GM21447 (cell line): ENCODE measurements around the gene PCDH12.

Experiments used
- ATAC-seq: cut with Tn5 transposase; IDR thresholded peaks from one replicate; pipeline ENCODE4 v1.9.1; 2021; ENCODE audit not compliant: unreplicated experiment

Gene PCDH12

DNA sequence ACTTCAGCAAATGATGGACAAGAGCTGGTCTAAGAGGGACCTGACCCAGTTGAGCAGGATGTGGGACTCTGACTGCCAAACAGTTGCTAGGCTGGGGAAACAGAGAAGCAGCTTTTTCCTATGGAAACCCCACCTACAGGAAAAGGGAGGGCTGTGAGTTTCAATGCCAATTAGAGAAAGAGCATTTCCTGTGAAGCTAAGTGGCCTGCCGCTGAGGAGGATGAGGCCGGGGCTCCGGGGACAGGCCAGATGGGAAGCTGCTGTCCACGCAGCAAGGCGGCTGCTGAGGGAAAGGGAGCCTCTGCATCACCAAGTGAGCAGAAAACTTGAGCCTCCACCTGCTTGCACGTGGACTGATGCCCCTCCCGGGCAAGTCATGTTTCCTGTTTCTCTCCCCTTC, at the start of gene PCDH12:
Gene PCDH12, minus strand, starts transcription at position 90 of the 400 bp plus-strand sequence. CDS start 351 bp downstream, outside the sequence.
- no peak for ATAC-seq

DNA sequence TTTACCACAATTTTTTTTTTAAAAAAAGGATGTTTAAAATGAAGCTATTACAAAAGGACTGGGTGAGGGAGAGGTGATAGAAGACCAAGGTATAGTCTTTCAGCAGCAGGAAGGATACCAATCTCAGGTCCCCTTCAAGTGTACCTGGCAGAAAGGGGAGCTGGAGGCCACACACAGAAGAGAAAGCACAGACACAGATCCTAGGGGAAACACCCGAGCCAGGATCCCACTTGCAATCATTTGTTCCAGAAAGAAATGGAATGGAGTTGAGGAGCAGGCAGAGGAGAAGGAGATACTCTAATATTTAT, 49.2 kb upstream of the PCDH12 start:
- ATAC-seq = no peak

DNA sequence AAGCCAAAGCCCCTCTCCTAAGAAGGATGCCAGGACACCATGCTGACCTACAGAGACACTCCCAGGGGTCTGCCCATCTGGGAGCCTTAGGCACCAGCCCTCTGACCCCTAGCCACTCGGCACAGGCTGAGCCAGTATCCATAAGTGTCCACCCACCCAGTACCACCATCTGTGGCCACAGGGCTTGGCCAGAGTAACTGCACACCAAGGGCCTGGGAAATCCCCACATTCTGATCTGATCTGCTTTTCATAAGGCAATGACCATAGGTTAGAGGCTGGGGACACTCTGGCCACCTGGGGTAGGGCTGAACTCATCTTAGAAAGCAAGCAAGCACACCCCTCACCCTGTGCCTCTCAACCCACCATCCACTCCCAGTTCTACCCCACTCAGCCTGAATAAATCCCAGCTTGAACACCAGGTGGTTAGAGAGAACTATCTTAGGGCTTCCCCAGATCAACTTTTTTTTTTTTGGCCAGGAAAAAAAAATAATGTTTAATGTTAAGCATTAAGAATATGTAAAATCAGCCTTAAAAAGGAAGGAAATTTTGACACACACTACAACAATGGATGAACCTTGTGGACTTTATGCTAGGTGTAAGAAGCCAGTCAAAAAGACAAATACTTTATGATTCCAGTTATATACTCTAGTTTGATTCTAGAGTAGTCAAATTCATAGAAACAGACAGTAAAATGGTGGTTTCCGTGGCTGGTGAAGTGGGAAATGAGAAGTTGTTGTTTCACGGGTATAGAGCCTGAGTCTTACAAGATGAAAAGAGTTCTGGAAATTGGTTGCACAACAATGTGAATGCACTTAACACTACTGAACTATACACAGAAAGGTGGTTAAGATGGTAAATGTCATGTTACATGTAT, 48.6 kb upstream of the PCDH12 start:
- ATAC-seq = no peak

DNA sequence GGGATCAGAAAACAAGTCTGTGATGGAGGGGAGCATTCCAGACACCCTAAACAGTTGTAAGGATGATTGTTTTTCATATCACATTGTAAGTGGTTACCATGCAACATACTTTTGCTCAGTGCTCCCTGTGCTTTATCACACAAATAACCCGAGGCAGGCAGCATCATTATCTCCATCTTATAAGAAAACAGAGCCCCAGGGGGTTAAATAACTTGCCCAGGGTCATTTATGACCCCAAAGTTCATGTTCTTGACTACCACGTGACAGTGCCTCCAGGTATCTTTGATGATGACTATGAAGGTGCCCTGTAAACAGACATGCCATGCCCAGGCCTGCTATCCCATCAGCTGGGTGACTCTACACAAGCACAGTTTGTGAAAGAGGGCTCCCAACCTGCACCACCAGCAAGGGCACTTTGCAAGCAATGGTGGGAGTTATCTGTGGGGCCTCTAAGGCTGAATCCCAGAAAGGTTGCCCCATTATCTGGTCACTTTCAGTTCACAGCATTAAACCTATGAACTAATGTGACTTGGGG, 45.3 kb upstream of the PCDH12 start:
- no peak for ATAC-seq

DNA sequence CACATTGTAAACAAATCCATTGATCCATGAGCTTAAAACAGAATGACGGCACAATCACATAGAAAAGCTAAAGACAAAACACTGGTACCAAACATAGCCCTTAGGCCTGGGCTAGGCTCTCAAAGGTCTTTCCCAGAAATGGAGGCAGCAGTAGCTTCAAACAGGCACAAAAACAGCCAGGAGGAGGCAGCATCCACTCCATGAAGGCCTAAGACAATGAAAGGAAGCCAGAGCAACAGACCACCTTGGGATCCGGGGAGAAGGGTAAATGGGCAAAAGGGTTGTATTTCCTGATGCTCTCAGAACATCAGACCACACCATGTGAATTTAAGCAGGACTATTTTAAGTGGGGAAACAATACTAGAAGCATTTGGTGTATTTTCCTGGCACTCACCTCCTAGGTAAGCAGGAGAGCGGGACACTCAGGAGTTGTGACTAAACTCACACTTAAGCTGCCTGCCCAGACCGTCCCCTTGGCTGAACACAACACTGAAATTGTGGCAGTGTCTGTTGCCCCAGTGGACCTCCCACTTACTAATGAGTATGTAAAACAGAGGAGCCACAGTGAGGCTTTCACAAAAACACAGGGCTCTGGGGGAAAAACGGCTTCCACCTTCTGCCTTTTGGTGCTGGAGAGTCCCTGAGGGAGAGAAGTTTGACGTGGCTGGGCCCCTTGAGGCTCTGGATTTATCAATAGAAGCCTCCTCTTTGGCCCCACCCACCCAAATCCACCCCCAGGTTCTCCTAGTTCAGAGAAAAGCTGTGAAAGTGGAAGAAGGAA, 42.9 kb upstream of the PCDH12 start:
- ATAC-seq = no peak

DNA sequence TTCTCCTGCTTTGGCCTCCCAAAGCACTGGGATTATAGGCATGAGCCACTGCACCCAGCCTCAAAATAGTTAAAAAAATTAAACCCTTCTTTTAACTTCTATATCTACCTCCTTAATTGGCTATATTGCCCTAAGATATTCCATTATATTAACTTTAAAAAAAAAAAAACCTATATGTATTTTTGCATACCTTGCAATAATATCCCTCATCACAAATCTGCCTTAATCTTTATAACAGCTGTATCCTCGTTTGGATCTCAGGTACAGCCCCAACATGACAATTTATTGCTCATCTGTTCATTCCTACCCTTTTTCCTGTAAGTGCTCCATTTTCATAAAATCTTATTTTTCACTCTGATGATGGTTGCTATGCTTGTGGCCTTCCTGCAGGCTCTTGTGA, 42.2 kb upstream of the PCDH12 start:
- no peak for ATAC-seq

DNA sequence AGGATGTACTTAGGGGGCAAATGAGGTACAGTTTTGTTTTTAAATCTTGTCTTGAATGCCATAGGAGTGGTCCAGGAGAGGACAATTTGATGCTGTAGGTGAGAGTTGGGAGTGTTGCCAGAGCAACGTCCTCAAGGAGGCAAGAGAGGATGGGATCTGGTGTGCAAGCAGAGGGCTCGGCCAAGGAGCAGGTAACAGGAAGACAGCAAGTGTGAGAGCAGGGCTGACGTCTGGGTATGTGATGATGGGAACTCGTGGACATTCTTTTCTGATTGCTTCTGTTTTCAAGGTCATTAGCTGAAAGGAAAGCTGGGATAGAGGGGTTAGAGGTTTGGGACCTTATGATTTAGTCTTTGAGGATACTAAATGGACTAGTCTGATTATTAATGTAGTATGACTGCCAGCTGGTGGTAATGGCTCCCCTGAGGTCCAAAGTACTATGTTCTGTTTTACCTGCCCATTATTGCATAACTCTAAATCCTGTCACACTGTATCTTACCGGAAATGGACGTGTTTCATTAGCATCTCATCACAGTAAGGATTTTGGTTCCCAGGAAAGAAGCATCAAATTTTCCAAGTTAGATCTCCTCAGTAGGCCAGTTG, 39.5 kb upstream of the PCDH12 start:
- ATAC-seq = no peak

DNA sequence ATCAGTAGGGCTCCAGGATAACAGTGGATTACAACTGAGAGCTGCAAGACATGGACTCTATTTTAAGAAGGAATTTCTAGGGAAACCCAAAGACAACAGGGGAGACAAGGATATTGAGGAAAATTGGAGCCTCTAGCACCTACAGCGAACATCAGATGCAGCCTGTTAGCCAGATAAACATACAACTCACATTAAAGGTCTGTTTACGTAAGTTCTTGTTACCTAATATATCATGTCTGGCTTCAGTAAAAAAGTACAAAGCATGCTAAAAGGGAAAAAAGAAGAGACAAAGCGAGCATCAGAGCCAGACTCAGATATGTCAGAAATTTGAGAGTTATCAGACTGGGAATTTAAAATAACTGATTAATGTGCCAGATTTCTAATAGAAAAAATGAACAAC, 37.7 kb upstream of the PCDH12 start:
- no peak for ATAC-seq

DNA sequence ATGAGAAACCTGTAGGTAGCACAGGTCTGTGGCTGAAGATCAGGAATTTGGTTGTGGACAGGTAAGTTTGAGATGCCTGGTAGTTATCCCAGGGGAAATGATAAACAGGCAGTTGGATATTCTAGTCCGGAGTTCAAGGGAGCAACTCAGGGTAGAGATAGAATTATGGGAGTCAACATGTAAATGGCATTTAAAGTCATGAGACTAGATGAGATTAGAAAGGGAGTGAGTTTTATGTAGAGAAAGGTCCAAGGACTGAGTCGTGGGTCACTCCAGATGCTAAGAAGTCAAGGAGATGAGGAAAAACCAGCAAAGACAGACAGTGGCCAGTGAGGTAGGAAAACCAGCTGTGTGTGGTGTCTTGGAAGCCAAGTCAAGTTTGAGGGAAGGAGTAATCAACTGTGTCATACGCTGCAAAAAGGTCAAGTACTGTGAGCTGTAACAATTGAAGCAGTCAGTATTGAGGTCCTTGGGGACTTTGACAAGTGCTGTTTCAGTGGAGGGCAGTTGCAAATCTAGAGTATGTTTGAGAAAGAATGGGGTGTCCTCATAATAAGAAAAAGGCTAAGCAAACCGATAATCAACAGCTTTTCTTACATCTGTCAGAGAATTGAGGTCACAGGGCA, 36.6 kb upstream of the PCDH12 start:
- no peak for ATAC-seq

DNA sequence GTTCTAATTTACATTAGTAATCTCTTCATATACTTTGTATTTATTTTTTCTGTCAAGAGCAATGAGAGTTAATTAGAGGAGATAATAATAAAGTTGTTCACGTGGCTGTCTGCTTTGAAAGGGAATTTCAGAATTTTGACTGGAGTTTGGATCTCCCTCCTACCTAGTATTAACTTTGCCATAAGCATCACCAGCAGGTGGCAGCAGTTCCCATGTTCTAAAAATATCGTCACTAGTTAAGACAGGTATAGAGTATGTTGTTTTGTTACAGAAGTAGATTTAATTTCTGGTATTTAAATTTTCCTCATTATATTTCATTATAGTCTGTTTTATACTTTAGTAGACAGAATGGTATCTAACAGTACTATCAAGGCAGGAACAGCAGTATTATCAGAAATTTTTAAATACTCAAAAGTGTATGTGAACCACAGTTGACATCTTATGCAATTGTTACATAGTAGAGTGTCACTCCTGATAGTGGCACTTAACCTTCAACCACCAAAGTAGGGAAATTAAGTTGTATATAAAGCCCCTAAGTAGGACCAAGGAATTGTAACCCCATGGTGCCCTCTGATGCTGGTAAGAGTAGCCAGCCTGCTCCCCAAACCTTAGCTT, 34.5 kb upstream of the PCDH12 start:
- peak; percentile 70 for ATAC-seq

DNA sequence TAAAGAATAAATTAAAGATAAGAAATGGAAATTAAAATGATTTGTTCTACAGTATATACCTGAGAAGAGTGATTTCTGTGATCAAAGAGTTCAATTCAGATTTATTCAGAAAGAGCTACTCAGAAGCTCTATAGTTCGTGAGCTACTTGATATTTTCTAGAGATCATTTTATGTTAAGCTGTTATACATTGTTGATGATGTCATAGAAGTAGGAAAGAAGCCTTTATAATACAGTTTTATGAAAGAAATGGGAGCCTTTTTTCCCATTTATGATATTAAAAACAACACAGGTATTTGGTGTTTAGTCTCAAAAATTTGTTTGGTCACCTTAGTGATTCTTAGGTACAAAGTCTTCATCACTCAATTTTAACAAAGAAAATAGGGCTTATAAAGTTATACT, 31.7 kb upstream of the PCDH12 start:
- no peak for ATAC-seq

DNA sequence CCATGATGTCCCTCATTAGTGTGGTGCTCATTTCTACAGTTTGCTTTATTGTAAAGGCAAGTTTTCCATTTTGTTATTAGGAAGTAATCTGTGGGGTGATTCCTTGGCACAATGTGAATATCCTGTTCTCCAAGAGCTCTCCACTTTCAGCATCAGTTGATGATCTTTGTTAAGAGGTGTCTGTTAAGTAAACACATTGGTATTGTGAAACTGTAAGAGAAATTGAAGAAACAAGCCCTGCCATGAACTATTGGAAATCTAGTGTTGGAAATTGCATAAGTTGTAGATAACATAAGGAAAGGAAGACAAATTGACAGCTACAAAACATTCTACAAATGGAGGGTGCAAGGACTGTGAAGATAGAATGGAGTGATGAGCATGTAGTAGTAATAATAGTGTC, 28.1 kb upstream of the PCDH12 start:
- ATAC-seq = no peak

DNA sequence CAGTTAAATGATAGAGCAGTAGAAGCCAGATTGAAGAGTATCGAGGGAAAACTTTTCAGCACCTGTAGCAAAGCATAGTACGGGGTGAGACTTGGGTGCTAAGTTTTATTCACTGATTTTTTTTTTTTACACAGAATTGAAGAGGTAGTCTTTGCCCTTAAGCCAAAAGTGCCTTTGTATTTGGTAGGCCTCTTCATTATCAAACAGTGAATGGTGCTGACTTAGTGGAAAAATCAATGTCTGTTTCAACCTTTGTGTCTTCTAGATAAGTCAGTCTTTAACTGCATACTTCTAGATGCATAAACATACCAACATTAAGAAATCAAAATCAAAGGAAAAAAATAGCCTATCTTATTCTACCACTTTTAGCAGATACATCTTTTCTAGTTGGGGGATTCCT, 24.6 kb upstream of the PCDH12 start:
- no peak for ATAC-seq

DNA sequence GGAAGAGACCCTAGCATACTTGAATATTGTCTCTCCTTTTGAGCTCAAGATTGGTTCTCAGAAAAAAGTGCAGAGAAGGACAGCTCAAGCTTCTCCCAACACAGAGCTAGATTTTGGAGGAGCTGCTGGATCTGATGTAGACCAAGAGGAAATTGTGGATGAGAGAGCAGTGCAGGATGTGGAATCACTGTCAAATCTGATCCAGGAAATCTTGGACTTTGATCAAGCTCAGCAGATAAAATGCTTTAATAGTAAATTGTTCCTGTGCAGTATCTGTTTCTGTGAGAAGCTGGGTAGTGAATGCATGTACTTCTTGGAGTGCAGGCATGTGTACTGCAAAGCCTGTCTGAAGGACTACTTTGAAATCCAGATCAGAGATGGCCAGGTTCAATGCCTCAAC, 20.4 kb upstream of the PCDH12 start:
- ATAC-seq = no peak

DNA sequence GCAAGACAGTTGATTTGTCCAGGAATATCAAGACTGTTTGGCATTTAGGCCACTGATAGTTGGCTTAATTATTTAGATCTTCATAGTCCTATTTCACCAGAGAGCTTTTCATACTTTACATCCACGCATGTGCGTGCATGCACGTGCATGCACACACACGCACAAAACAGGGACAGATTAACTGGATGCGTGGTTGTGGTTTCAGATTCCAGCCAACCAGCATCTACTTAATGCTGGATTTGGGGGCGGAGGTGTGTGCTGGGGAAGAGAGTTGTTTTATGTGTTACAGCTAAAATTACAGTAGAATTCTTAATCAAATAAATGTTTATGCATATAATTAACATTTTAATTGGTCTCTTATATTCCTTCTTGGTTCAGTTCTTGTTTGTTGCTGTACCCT, 18.2 kb upstream of the PCDH12 start:
- no peak for ATAC-seq

DNA sequence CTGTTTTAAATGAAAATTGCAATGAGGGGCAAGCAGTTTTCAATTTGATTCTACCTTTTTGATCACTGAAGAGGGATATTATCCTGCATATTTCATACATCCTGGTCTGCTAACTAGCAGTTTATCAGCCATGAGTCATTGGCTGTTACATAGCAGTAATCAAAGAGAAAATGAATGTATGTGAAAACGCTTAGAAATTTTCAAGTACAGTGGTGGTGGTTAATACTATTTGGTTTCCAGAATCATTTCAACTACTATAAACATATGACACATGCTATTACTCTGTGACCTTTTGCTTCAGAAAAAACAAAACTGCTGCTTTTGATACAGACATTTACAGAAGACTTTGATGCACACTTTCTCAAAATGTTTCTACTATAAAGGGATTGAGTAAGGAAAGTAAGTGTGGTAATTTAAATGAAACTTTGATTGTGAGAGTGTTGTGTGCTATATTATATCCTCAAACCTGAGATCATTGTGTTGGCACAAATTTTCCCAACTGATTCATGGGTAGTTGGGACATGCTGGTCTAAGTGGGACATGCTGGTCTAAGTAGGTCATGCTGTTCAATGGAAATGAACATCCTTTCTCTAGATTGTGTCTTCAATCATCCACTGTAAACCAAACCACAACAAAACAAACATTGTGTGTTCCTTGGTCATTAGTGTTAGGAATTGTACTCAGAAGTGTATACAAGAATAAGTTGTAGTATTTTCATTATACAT, 16.0 kb upstream of the PCDH12 start:
- no peak for ATAC-seq

DNA sequence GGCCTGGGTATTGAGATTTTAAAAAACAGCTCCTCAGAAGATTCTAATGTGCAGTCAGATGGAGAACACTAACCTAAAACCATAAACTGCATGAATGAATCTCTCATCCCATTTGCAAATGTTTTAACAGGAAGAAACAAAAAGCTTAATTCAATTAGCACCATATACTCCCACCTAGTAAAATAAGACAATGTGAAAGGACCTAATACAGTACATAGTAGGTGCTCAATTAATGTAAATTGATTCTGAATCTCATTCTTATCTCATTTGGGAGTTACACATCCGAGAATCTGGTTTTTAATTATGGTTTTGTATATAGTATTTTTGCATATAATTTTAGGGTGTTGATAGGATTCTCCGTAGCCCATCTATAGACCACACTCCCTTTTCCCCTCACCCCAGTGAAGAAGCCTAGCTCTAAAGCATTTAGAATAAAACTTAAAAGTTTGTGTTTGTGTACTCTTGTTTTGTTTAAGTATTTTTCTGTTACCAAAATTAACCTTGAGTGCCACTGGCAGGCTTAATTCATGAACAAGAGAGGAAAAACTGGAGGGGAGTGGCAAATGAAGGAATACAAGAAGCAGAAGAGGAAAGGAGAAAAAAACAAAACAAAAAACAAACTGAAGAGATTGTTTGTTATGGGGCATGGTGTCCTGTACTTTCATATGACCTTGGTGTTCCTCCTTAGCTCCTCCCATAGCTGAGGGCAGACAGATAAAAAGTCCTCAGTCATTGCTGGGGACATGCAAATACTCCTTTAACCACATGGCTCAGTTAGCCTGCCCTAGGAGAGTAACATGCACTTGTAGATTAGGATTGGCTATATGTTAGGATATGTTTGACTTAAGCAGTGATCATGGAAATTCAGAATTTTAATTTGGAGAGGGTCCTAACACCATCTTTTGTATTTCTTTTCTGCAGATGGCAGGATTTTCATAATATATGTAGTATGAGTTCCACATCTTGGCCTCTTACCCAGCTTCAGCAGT, 12.1 kb upstream of the PCDH12 start:
- ATAC-seq = peak; percentile 53

DNA sequence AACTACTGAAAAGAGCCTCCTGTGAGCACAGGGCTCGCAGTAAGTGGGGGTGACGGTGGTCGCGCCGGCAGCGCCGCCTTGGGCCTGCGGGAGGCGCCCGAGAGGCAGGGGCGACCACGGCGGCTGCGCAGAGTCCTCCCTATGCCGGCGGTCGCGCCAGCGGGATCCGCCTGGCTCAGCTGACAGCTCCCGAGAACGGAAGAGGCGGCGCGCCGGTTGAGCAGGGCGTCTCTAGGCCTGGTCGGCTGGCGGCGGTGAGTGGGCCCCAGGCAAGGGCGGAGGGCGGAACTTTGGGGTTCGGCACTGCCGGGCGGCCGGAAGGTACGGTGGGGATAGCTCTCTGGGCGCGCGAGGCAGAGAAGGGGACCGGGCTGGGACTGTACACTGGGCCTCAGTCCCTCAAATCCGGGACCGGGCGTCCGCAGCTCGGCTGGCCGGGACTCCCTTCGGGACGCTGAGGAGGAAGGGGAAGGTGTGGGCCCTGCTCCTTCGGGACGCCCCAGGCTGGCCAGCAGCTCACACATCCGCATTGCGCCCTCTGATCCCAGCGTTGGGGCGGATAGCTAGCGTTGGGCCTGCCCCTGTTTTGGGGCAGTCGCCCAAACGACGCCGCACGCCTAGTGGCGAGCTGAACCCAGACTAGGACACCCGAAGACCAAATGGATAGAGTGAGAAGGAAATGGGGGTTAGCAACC, 11.1 kb upstream of the PCDH12 start, which contains the start of gene RNF14:
Gene RNF14, plus strand, starts transcription at position 192 of the 695 bp plus-strand sequence. CDS start 4,484 bp downstream, outside the sequence.
- ATAC-seq = peak; percentile 85
